COLO668 (cell line): ENCODE measurements around the gene ALDOA.

ENCODE experiments used
- DNase-seq: peaks from one replicate; lab custom pipeline; 2025; ENCODE audit not compliant: unreplicated experiment; lab: John Stamatoyannopoulos, UW

Gene ALDOA

GRCh38 chr16:30088832-30089624, 23.5 kb downstream of the ALDOA start:
- no peak for DNase-seq

GRCh38 chr16:30090610-30091331, 25.2 kb downstream of the ALDOA start:
- DNase-seq: no peak

GRCh38 chr16:30091474-30092372, 26.2 kb downstream of the ALDOA start, which contains the start of gene TBX6:
Gene TBX6 (minus strand): TSS chr16:30091924. CDS start chr16:30091193, 731 bp downstream.
- DNase-seq: peak; percentile 96

GRCh38 chr16:30092373-30093010, 26.9 kb downstream of the ALDOA start:
- peak; percentile 75 for DNase-seq

- DNase-seq: no peak
Observed at GRCh38 chr16:30094541-30095165, 29.1 kb downstream of the ALDOA start.

GRCh38 chr16:30095166-30096078, 29.9 kb downstream of the ALDOA start:
- peak; percentile 11 for DNase-seq

GRCh38 chr16:30096105-30096861, 30.7 kb downstream of the ALDOA start, which contains the start of gene YPEL3:
Gene YPEL3 (minus strand): TSS chr16:30096213. CDS start chr16:30095482, 731 bp downstream.
- peak; percentile 97 for DNase-seq

- DNase-seq: no peak
Observed at GRCh38 chr16:30096862-30097563, 31.5 kb downstream of the ALDOA start.

- DNase-seq: no peak
Observed at GRCh38 chr16:30104090-30104489, 38.5 kb downstream of the ALDOA start.

- no peak for DNase-seq
Observed at GRCh38 chr16:30104492-30104891, 38.9 kb downstream of the ALDOA start.

GRCh38 chr16:30108059-30108850, 42.7 kb downstream of the ALDOA start:
- DNase-seq: no peak

GRCh38 chr16:30110661-30111060, 45.1 kb downstream of the ALDOA start:
- DNase-seq: no peak

GRCh38 chr16:30112197-30113030, 46.9 kb downstream of the ALDOA start:
- peak; percentile 71 for DNase-seq

GRCh38 chr16:30113031-30113710, 47.6 kb downstream of the ALDOA start, which contains the start of gene GDPD3:
Gene GDPD3 (minus strand): TSS chr16:30113537. CDS start chr16:30113478, 59 bp downstream.
- peak; percentile 28 for DNase-seq

GRCh38 chr16:30113711-30114333, 48.3 kb downstream of the ALDOA start:
- no peak for DNase-seq
